Skeletal muscle cell (primary cell): ENCODE measurements around the gene GRM1.

Source experiments
- DNase-seq: peaks from one replicate; pipeline ENCODE4 v3.0.0-alpha.2; 2010; ENCODE audit warnings: low read depth
- H3K4me3 ChIP-seq: 2 replicates; pipeline ENCODE4 v1.5.1; 2011; ENCODE audit warnings: low read depth, mild to moderate bottlenecking, control low read depth, low read length, moderate library complexity

Gene GRM1

DNA sequence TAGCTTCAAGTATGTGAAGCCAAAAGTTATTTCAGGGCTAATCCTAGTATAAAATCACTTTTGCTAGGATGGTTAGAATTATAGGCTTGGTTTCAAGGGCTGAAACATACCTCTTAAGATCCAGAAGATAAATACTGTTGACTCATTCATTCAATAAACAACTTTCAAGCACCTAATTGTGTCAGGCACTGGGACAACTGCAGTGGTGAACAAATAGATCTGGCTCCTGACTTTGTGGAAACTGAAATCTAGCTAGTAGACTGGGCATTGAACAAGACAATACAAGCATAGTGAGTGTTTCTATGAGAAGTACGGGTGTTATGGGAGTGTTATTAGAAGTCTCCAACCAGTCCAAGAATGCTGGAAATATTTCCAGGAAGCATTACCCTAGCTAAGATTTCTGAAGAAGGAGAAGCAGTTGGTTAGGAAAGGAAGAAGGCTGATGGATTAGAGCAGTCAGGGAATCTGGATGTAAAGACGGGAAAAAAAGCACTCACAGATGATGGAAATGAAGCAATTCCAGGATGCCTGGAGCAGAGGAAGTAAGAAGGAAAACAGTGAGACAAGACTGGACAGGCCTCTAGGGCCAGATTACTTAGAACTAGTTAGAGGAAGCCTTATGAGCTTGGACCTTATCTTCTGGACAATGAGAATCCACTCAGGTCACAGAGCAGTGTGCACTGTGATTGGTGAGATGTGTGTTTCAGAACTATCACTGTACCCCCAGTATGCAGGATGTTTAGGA lies 382.2 kb downstream of the GRM1 start:
- H3K4me3 ChIP-seq: no peak overlapping the region
- DNase-seq: no peak

DNA sequence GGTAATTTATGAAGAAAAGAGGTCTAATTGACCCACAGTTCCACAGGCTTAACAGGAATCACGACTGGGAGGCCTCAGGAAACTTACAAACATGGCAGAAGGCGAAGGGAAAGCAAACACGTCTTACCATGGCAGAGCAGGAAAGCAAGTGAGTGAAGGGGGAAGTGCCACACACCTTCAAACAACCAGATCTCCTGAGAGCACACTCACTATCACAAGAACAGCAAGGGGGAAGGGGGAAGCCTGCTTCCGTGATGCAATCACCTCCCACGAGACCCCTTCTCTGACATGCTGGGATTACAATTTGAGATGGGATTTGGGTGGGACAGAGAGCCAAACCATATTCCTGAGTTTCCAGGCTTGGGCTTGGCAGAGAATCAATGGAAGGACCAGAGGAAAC lies 390.7 kb downstream of the GRM1 start:
- DNase-seq: no peak
- no peak overlapping the region for H3K4me3 ChIP-seq

DNA sequence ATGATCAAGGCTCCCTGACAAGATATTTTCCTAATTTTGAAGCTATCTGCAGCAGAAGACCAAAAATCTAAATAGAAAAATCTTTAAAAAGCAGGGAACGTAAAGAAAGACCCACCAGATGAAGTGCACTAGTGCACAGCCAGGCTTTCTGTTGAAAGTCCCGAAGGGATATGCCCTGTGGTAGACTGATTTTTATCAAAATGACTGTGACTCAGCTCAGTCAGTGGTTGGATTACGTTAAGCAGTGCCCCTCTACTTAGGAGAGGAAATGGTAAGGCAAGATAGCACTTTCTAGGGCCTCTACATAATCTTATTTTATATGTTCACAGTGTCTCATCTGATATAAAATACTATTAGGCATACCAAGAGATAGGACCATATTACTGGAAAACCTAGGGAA lies 391.4 kb downstream of the GRM1 start:
- no peak overlapping the region for H3K4me3 ChIP-seq
- DNase-seq: no peak

DNA sequence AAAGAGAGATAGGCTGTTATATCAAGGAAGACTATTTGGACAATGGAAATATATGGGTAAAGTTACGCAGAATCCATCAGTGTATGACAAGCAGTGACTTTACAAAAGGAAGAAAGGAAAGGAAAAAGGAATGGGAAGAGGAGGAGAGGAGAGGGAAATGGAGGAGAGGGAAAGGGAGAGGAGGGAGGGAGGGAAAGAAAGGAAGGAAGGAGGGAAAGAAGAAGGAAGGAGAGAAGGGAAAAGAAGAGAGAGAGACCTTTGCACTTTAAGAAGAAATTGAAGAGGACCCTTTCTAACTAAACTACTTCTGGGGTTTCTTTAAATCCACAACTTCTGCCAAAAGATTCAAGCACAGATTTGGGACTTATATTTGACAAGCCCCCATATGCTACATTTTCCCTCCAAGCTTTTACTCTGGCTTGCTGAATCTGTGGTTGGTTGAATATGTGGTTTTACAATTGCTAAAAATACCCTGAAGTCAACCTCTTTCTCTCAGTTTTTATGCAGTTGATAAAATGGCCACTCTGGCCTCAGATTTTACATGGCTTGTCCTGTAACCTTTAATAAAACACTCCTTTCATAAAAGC lies 394.0 kb downstream of the GRM1 start:
- no peak overlapping the region for H3K4me3 ChIP-seq
- DNase-seq: no peak

DNA sequence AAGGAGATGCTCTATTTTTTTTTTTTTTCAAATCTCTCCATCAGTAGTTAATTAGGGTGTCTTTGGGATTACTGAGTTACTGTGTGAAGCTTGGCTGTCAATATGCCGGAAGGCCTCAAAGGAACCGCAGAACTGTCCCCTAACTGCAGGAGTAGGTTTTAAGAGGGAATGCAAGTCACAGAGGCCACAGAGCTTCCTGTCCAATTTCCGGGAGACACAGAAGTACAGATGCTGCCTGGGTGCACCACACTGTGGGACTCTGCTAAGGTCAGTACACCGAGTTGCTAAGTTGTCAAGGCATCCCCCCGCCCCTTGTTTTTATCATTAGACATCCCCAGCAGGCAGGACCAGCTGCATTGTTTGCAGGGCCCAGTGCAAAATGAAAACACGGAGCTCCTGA lies 394.6 kb downstream of the GRM1 start:
- no peak overlapping the region for H3K4me3 ChIP-seq
- no peak for DNase-seq

GRCh38 chr6:146426516-146426915 lies 397.7 kb downstream of the GRM1 start:
- no peak overlapping the region for H3K4me3 ChIP-seq
- DNase-seq: no peak

DNA sequence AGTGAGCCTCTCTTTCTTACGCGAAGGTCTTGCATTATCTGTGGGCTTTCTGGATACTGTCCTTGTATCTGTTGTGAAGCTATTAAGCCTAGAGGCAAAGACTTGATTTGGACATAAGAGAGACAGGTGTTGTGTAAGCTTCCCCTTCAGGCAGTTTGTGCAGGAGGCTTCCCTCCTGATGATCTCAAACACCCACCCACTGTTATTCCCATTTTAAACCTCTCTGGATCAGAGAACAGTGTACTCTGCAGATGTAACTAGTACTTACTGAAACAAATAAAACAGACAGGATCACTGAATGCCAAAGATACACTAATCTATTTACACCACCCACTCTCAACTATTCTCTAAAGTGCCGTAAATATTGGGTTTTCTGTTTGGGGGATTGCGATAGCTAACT lies 401.0 kb downstream of the GRM1 start:
- no peak overlapping the region for H3K4me3 ChIP-seq
- no peak for DNase-seq

DNA sequence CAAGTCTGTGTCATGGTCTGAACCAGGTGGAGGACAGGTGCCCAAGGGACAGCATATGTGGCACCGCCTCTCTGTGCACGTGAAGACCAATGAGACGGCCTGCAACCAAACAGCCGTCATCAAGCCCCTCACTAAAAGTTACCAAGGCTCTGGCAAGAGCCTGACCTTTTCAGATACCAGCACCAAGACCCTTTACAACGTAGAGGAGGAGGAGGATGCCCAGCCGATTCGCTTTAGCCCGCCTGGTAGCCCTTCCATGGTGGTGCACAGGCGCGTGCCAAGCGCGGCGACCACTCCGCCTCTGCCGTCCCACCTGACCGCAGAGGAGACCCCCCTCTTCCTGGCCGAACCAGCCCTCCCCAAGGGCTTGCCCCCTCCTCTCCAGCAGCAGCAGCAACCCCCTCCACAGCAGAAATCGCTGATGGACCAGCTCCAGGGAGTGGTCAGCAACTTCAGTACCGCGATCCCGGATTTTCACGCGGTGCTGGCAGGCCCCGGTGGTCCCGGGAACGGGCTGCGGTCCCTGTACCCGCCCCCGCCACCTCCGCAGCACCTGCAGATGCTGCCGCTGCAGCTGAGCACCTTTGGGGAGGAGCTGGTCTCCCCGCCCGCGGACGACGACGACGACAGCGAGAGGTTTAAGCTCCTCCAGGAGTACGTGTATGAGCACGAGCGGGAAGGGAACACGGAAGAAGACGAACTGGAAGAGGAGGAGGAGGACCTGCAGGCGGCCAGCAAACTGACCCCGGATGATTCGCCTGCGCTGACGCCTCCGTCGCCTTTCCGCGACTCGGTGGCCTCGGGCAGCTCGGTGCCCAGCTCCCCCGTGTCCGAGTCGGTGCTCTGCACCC lies 405.2 kb downstream of the GRM1 start:
- H3K4me3 ChIP-seq: peak overlapping the region; percentile 44
- no peak for DNase-seq

- no peak for DNase-seq
- peak overlapping the region; percentile 44 for H3K4me3 ChIP-seq
These were observed 406.0 kb downstream of the GRM1 start for GRCh38 chr6:146434732-146435390.

GRCh38 chr6:146441907-146442306 lies 413.0 kb downstream of the GRM1 start:
- no peak for DNase-seq

DNA sequence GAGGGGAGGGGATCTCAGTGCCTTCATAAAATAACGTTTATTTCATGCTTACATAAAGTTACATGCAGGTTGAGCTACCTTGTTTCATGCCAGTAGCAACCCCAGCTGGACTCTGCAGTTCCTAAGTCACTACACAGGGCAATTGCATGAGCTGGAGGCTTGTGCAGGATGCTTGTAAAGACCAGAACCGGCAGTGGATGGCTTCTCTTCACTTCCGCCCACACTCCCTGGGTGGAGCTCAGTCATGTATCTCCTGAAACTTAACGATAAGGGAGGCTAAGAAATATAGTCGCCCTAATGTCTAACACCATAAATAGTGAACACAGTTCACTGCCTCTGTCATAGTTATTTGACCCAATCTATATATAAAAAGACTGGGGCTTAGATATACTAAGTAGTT lies 415.3 kb downstream of the GRM1 start:
- H3K4me3 ChIP-seq: no peak overlapping the region
- DNase-seq: no peak

More at GRCh38 chr6:146441907-146442306, 413.0 kb downstream of the GRM1 start:
- H3K4me3 ChIP-seq: no peak overlapping the region

GRCh38 chr6:146445233-146445632 lies 416.4 kb downstream of the GRM1 start:
- no peak for DNase-seq
- no peak overlapping the region for H3K4me3 ChIP-seq

DNA sequence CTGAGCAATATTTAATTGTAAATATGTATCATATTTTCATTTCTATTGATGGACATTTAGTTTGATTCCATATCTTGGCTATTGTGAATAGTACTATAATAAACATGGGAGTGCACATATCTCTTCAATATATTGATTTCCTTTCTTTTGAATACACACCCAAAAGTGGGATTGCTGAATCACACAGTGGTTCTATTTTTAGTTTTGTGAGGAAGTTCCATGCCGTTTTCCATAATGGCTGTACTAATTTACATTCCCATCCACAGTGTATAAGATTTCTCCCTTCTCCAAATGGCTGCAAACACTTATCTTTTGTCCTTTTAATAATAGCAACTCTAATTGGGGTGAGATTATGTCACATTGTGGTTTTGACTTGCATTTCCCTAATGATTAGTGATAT lies 428.0 kb downstream of the GRM1 start:
- no peak overlapping the region for H3K4me3 ChIP-seq
- no peak for DNase-seq

- no peak overlapping the region for H3K4me3 ChIP-seq
- no peak for DNase-seq
These were observed 432.1 kb downstream of the GRM1 start for GRCh38 chr6:146460941-146461340.

GRCh38 chr6:146470091-146470770 lies 441.4 kb downstream of the GRM1 start:
- no peak overlapping the region for H3K4me3 ChIP-seq
- DNase-seq: no peak

- no peak overlapping the region for H3K4me3 ChIP-seq
- DNase-seq: no peak
These were observed 444.1 kb downstream of the GRM1 start for GRCh38 chr6:146472918-146473317.

- H3K4me3 ChIP-seq: no peak overlapping the region
- no peak for DNase-seq
These were observed 452.7 kb downstream of the GRM1 start for GRCh38 chr6:146481527-146481926.

- no peak overlapping the region for H3K4me3 ChIP-seq
- DNase-seq: no peak
These were observed 455.5 kb downstream of the GRM1 start for GRCh38 chr6:146484411-146484810.
